HG02970 (cell line): ENCODE measurements around the gene ALG12.

Experiments used
- ATAC-seq: cut with Tn5 transposase; IDR thresholded peaks from one replicate; pipeline ENCODE4 v1.9.1; 2021; ENCODE audit warnings: mild to moderate bottlenecking, moderate library complexity, moderate number of reproducible peaks; ENCODE audit not compliant: unreplicated experiment, low FRiP score

Gene ALG12

GRCh38 chr22:49873228-49873940 lies 44.9 kb downstream of the ALG12 start:
- ATAC-seq: no peak

GRCh38 chr22:49872347-49872746 lies 45.9 kb downstream of the ALG12 start:
- ATAC-seq: no peak

GRCh38 chr22:49871482-49871881 lies 46.8 kb downstream of the ALG12 start:
- no peak for ATAC-seq

- ATAC-seq: no peak
Observed at GRCh38 chr22:49869845-49870712, 48.2 kb downstream of the ALG12 start.

GRCh38 chr22:49869086-49869830 lies 49.0 kb downstream of the ALG12 start:
- ATAC-seq: no peak

- no peak for ATAC-seq
Observed at GRCh38 chr22:49867303-49868265, 50.7 kb downstream of the ALG12 start.

GRCh38 chr22:49866646-49867045 lies 51.6 kb downstream of the ALG12 start:
- no peak for ATAC-seq

GRCh38 chr22:49866134-49866533 lies 52.1 kb downstream of the ALG12 start:
- no peak for ATAC-seq

GRCh38 chr22:49865156-49865555 lies 53.1 kb downstream of the ALG12 start:
- ATAC-seq: no peak

- ATAC-seq: no peak
Observed at GRCh38 chr22:49863931-49864330, 54.3 kb downstream of the ALG12 start.

- ATAC-seq: no peak
Observed at GRCh38 chr22:49862496-49862776, 55.8 kb downstream of the ALG12 start.

GRCh38 chr22:49861642-49862495 lies 56.4 kb downstream of the ALG12 start:
- no peak for ATAC-seq

GRCh38 chr22:49858827-49859226 lies 59.4 kb downstream of the ALG12 start:
- ATAC-seq: no peak

- no peak for ATAC-seq
Observed at GRCh38 chr22:49856766-49857618, 61.2 kb downstream of the ALG12 start.

- ATAC-seq: no peak
Observed at GRCh38 chr22:49856343-49856742, 61.9 kb downstream of the ALG12 start.

- no peak for ATAC-seq
Observed at GRCh38 chr22:49855251-49855911, 62.9 kb downstream of the ALG12 start.

- no peak for ATAC-seq
Observed at GRCh38 chr22:49853981-49854831, 64.0 kb downstream of the ALG12 start.
